GM18502 (cell line): ENCODE measurements around the gene APOE.
"Not testable (repeated sequence)": the region's sequence is repeated elsewhere in the genome, so short reads cannot be mapped to it uniquely, and the experiment has no call there.

ENCODE experiments used
- ATAC-seq: cut with Tn5 transposase; IDR thresholded peaks from one replicate; pipeline ENCODE4 v1.9.1; 2021; ENCODE audit warnings: mild to moderate bottlenecking; ENCODE audit not compliant: unreplicated experiment, poor library complexity

The APOE gene

DNA sequence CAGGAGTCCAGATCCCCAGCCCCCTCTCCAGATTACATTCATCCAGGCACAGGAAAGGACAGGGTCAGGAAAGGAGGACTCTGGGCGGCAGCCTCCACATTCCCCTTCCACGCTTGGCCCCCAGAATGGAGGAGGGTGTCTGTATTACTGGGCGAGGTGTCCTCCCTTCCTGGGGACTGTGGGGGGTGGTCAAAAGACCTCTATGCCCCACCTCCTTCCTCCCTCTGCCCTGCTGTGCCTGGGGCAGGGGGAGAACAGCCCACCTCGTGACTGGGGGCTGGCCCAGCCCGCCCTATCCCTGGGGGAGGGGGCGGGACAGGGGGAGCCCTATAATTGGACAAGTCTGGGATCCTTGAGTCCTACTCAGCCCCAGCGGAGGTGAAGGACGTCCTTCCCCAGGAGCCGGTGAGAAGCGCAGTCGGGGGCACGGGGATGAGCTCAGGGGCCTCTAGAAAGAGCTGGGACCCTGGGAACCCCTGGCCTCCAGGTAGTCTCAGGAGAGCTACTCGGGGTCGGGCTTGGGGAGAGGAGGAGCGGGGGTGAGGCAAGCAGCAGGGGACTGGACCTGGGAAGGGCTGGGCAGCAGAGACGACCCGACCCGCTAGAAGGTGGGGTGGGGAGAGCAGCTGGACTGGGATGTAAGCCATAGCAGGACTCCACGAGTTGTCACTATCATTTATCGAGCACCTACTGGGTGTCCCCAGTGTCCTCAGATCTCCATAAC is at the start of gene APOE:
TSS of gene APOE (plus strand) at position 360 of the 724 bp plus-strand sequence. CDS start 829 bp downstream, outside the sequence.
- no peak for ATAC-seq

DNA sequence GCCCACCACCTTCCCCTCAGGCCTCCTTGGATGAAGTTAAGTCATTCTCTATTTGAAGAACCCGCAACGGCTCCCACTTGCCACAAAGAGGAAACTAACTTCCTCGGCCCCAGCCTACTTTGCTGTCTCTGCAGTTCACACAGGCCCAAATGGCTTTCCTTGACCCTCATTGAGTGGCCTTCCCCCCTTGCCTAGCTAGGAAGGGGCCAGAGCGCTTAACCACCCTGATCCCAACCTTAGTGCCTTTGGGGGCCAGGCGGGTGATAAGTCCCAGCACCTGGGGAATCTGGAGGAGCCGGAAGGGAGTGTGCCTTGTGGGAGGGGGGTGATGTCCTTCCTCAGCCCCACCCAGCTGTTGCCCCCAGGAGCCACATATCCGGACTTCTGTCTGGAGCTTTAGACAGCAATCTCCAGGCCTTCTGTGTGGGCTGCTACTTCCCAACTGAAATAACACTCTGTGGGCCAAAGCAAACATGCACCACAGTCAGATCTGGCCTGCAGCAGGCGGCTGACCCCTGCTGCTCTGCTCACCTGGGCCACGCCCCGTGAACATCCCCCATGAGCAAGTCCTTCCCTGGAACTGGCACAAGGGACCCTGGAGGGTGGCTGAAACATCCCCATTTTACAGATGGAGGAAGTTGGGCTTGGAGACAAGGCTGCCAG is 49.0 kb upstream of the APOE start:
- ATAC-seq: no peak

DNA sequence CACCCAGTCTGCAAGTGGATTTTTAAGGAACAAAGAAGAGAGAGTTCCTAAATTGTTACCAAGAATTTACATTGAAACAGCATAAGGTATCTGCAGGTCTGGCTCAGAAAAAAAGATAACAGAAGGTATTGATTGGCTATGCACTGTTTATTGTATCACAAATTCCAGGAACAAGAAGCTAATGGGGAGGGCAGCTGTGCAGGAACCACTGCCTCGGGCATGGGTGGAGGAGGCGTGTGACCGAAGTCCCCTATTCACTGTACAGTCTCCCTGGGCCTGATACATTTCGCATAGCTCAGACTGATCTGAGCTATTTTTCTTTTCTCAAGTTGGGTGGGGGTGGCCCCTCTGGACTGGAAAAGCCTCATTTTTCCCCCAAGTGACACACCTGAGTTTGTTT is 47.8 kb upstream of the APOE start:
- ATAC-seq: no peak

DNA sequence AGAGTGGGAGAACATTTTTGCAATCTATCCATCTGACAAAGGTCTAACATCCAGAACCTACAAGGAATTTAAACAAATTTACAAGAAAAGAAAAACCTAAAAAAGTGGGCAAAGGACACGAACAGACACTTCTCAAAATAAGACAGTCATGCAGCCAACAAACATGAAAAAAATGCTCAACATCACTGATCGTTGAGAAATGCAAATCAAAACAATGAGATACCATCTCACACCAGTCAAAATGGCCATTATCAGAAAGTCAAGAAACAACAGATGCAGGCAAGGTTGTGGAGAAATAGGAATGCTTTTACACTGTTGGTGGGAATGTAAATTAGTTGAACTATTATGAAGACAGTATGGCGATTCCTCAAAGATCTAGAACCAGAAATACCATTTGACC is 44.0 kb upstream of the APOE start:
- not testable (repeated sequence) for ATAC-seq

DNA sequence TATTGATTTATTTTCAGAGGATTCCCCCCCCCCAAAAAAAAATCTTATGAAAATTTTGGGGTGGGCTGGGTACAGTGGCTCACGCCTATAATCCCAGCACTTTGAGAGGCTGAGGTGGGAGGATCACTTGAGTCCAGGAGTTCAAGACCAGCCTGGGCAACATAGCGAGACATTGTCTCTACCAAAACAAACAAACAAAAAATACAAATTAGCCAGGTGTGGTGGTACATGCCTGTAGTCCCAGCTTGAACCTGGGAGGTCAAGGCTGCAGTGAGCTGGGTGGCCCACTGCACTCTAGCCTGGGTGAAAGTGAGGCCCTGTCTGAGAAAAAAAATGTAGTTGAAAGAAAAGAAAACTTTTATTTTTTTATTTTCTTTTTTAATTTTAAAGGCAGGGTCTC is 41.6 kb upstream of the APOE start:
- no peak for ATAC-seq

DNA sequence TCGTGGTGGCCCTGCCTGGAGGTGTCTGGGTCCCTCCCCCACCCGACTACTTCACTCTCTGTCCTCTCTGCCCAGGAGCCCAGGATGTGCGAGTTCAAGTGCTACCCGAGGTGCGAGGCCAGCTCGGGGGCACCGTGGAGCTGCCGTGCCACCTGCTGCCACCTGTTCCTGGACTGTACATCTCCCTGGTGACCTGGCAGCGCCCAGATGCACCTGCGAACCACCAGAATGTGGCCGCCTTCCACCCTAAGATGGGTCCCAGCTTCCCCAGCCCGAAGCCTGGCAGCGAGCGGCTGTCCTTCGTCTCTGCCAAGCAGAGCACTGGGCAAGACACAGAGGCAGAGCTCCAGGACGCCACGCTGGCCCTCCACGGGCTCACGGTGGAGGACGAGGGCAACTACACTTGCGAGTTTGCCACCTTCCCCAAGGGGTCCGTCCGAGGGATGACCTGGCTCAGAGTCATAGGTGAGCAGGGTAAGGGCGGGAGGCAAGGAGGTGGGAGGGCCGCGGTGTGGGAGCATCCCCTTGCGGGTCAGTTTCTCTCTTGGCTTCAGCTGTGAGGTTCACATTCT is 40.3 kb upstream of the APOE start:
- ATAC-seq: no peak

DNA sequence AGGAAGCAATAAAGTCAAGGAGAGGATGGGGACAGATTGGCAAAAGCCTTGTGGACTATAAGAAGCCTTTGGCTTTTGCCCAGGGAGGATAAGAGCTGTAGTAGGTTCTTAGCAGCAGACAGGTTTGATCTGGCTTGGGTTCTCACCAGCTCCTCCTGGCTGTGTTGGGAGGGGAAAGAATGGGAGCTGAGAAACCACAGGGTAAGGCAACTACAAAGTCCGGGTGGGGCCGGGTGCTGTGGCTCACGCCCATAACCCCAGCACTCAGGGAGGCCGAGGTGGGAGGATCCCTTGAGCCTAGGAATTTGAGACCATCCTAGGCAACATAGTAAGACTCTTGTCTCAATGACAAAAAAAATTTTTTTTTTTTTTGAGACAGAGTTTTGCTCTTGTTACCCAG is 38.9 kb upstream of the APOE start:
- no peak for ATAC-seq

DNA sequence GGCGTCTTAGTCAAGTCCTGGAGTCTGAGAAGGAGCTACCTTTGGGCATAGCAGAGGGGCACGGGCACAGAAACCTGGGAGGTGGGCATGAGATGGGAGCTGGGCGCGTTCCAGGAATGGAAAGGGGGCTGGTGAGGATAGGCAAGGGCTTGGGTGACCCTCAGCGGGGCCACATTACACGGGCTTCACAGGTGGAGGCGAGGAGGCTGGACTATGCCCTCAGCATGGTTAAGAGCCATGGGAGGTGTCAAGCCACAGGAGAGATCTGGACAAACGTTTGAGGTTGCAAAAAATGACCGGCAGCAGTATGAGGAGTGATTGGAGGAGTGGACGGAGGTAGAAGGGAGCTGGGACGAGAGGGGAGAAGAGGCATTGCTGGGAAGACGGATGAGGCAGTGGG is 38.0 kb upstream of the APOE start:
- no peak for ATAC-seq

DNA sequence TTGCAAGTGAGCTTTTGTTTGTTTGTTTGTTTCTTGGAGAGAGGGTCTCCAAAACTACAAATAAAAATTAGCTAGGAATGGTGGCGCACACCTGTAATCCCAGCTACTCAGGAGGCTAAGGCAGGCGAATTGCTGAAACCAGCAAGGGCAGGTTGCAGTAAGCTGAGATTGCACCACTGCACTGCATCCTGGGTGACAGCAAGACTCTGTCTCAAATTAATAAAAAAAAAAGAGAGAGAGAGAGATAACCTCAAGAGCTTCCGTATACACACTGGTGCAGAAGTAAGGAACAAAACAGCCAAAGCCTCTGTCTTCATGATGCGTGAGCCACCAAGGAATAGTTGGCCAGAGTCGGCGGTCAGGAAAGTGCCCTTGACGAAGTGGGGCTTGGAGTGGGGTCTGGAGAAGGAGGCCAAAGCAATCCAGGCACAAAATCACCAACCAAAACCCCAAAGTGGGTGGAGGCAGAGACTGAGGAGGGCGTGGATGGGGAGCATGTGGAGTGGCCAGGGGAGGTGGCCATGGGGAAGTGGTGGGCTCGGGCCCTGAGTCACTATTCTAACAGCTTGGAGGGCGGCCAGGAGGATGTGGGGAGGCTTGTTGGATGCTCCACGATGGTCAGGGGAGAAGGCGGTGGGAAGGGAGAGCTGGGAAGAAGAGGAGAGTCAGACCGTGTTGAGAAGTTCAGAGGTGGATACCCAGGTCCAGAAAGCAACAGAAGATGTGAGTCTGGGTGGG is 35.7 kb upstream of the APOE start:
- ATAC-seq: no peak

DNA sequence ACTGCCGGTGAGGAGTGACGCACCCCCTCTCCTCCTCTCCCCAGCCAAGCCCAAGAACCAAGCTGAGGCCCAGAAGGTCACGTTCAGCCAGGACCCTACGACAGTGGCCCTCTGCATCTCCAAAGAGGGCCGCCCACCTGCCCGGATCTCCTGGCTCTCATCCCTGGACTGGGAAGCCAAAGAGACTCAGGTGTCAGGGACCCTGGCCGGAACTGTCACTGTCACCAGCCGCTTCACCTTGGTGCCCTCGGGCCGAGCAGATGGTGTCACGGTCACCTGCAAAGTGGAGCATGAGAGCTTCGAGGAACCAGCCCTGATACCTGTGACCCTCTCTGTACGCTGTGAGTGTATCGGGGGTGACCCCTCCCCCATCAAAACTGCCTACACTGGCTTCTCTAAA is 33.8 kb upstream of the APOE start:
- ATAC-seq: no peak

DNA sequence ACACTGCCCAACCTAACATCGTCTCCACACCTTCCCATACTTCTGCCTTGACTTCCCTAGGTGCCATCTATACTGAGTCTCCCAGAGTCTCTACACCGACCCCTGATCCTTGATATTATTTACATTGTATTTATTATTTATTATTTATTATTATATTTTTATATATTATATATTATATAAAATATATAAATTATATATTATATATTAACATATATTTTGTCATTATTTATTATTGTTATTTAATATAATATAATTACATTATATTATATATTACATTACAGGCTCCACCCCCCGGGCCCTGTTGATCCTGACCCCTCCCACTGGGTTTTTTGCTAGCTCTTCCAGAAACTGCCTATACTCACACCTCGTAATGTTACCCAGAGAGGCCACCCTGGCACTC is 32.9 kb upstream of the APOE start:
- ATAC-seq: no peak

DNA sequence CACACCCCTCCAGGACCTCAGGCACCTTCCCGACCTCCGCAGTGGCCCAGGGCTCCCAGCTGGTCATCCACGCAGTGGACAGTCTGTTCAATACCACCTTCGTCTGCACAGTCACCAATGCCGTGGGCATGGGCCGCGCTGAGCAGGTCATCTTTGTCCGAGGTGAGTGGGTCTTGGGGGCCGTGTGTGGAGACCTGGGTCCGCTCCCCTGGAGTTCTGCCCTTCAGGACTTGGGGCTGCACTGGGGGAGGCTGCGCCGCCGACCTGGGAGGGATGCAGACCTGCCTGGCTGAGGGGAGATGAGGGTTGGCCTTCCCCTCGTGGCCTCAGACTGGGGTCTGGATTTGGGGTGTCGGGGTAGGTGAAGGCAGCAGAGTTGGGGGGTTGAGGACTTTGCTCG is 31.3 kb upstream of the APOE start:
- no peak for ATAC-seq

DNA sequence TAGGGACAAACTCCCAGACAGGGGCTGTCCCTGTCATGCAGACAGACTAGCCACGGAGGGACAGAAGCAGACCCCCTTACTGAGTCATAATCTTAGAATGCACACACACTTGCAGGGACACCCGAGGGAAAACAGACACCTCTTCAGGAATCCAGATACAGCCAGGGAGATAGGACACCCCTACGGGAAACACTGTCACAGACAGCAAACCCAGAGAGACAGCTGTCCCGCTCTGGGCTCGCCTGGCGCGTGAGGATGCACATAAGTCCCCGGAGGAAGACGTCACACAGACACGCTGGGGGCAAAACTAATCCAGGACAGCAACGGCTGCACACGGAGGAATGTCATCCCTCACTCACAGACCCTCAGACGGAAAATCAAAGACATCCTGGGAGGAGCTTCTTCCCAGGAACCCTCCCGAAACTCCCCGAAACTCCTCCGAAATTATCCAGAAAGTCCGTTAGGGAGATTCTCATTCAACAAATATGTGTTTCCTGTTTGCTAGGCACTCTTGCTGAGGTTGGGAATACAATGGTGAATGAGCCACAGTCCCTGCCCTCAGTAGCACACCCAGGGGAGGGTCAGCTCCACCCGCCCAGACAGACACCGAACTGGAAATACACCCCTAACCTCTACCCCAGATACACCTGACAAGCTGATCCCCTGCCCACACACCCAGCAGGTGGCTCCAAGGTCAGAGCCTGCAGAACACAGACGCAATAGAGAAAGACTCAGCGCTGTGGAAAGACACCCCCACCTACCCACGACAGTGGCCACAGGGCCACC is 29.7 kb upstream of the APOE start:
- no peak for ATAC-seq

DNA sequence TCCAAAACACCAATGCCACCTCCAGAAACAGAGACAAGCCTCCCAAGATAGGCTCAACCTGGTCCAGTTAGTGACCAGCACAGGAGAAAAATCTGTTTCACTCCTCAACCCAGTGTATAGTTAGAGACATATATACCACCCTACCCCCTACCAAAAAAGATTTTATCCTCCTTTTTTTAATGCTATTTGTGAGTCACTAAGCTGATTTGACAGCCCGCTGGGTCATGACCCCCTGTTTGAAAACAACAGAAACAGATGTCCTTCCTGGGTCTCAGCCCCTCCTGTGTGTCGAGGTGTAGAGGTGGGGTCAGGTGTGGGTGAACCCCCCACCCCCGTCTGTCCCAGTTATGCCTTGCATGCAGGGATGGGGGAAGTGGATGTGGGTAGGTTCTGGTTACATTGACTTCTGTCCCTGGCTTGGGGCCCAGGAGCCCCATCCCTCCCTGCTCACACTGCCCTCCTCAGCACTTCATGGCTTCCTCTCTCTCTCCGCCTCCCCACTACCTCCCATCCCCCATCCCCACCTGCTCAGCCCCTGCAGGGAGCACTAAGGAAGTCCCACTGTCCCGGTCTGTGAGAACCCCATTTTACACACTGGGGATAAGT is 28.6 kb upstream of the APOE start:
- no peak for ATAC-seq

DNA sequence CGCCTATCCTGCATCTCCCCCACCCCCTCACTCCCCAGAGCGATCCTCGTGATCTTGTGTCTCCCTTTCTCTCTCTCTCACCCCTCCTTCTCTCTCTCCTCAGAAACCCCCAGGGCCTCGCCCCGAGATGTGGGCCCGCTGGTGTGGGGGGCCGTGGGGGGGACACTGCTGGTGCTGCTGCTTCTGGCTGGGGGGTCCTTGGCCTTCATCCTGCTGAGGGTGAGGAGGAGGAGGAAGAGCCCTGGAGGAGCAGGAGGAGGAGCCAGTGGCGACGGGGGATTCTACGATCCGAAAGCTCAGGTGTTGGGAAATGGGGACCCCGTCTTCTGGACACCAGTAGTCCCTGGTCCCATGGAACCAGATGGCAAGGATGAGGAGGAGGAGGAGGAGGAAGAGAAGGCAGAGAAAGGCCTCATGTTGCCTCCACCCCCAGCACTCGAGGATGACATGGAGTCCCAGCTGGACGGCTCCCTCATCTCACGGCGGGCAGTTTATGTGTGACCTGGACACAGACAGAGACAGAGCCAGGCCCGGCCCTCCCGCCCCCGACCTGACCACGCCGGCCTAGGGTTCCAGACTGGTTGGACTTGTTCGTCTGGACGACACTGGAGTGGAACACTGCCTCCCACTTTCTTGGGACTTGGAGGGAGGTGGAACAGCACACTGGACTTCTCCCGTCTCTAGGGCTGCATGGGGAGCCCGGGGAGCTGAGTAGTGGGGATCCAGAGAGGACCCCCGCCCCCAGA is 27.3 kb upstream of the APOE start:
- ATAC-seq: no peak

DNA sequence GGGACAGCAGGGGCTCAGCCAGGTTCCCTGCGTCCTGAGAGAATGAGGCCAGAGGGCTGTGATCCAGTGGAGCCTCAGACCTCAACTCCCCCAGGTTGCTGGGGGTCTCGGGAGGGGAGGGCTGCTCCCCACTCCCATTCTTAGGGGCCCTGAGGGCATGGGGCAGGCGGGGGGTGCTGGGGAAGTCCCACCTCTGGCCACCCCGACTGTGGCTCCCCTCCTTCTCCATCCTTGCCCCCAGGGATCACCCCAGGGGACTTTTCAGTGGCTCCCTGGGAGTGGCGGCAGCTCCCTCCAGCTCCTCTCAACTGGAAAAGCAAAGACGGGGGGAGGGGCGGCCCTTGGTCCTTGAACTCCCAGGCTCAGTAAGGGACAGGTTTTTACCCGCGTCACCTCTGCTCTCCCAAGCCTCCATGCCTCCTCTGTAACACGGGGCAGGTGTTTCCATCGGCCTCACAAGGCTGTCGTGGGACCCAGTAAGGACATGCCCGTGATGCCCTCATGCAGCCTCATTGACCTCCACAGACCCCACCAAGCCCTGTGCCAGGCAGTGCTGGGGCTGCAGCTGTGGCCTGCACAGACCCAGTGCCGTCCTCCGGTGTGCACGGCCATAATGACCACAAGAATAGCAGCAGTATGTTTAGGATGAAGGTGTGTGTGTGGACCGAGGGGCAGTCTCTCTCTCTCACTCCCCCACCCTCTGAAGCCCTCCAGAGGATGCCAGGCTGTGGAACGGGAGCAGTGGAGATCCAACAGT is 26.1 kb upstream of the APOE start:
- ATAC-seq: no peak

DNA sequence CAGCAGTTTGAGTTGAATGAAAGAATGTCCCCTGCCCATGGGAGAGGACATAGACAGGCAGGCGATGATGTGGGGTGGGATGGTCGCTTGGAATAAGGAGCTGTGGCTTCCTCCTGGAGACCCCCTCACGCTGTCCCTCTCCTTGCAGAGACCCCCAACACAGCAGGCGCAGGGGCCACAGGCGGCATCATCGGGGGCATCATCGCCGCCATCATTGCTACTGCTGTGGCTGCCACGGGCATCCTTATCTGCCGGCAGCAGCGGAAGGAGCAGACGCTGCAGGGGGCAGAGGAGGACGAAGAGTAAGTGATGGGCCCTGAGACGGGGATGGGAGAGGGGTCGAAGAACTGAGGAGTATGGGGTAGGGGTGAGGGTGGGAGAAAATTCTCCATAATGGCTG is 23.5 kb upstream of the APOE start:
- ATAC-seq: no peak

DNA sequence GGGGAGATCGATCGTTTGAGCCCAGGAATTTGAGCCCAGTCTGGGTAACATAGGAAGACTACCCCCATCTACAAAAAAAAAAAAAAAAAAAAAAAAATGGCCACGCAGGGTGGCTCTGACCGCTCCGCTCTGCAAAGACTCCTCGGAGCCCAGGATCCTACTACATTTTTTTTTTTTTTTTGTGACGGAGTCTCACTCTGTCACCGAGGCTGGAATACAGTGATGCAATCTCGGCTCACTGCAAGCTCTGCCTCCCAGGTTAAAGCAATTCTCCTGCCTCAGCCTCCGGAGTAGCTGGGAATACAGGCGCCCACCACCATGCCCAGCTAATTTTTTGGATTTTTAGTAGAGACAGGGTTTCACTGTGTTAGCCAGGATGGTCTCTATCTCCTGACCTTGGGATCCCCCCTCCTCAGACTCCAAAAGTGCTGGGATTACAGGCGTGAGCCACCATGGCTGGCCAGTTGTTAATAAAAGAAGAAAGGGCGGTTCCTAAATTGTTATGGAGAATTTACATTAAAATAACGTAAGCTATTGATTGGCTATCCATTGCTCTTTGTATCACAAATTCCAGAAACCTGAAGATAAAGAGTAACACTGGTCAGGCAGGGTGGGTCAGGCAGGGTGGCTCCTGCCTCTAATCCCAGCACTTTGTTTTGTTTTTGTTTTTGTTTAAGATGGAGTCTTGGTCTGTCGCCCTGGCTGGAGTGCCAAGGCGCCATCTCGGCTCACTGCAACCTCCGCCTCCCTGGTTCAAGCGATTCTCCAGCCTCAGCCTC is 22.8 kb upstream of the APOE start:
- ATAC-seq: not testable (repeated sequence)
